Measurements from ENCODE around the gene ACKR1.

ACKR1 gene

GRCh38 chr1:159204161-159205141 lies at the start of gene ACKR1:
TSS of gene ACKR1 (plus strand) at chr1:159204875. CDS start at chr1:159204960, 85 bp downstream.
- TF ChIP-seq CTCF (IDR thresholded peaks at IDR 0.05; ENCODE audit: extremely low read depth, missing control alignments), result no peak
- DNase-seq (ENCODE audit: low spot score), result no peak

- DNase-seq (ENCODE audit: low spot score), result peak; percentile 78
Observed at GRCh38 chr1:159161001-159161718, 43.5 kb upstream of the ACKR1 start.

GRCh38 chr1:159161719-159162026 lies 43.0 kb upstream of the ACKR1 start:
- DNase-seq (ENCODE audit: low spot score), result no peak
- TF ChIP-seq CTCF (IDR thresholded peaks at IDR 0.05; ENCODE audit: extremely low read depth, missing control alignments), result no peak

More at GRCh38 chr1:159161001-159161718, 43.5 kb upstream of the ACKR1 start:
- peak; percentile 95 for TF ChIP-seq CTCF (IDR thresholded peaks at IDR 0.05; ENCODE audit: extremely low read depth, missing control alignments)

- no peak for DNase-seq (ENCODE audit: low spot score)
- TF ChIP-seq CTCF (IDR thresholded peaks at IDR 0.05; ENCODE audit: extremely low read depth, missing control alignments), result no peak
Observed at GRCh38 chr1:159162516-159163265, 42.0 kb upstream of the ACKR1 start.

GRCh38 chr1:159163614-159164228 lies 41.0 kb upstream of the ACKR1 start:
- no peak for DNase-seq (ENCODE audit: low spot score)
- TF ChIP-seq CTCF (IDR thresholded peaks at IDR 0.05; ENCODE audit: extremely low read depth, missing control alignments), result no peak

GRCh38 chr1:159168043-159168442 lies 36.6 kb upstream of the ACKR1 start:
- no peak for TF ChIP-seq CTCF (IDR thresholded peaks at IDR 0.05; ENCODE audit: extremely low read depth, missing control alignments)
- DNase-seq (ENCODE audit: low spot score), result no peak

All from GM20000 (cell line).